DMS53 (cell line): Measurements from ENCODE around the gene CDH13.

Experiments
- DNase-seq: peaks from one replicate; lab custom pipeline; 2025; lab: John Stamatoyannopoulos, UW

The CDH13 gene

DNA sequence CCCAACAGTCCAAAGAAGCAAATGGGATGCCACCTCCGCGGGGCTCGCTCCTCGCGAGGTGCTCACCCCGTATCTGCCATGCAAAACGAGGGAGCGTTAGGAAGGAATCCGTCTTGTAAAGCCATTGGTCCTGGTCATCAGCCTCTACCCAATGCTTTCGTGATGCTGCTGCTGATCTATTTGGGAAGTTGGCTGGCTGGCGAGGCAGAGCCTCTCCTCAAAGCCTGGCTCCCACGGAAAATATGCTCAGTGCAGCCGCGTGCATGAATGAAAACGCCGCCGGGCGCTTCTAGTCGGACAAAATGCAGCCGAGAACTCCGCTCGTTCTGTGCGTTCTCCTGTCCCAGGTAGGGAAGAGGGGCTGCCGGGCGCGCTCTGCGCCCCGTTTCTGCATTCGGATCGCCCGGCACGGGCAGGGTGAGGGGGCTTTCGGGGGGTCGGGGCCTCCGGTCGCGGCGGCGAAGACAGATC is at the start of gene CDH13:
Gene CDH13 (plus strand): TSS at position 179 of the 471 bp plus-strand sequence.
- DNase-seq = peak; percentile 30

DNA sequence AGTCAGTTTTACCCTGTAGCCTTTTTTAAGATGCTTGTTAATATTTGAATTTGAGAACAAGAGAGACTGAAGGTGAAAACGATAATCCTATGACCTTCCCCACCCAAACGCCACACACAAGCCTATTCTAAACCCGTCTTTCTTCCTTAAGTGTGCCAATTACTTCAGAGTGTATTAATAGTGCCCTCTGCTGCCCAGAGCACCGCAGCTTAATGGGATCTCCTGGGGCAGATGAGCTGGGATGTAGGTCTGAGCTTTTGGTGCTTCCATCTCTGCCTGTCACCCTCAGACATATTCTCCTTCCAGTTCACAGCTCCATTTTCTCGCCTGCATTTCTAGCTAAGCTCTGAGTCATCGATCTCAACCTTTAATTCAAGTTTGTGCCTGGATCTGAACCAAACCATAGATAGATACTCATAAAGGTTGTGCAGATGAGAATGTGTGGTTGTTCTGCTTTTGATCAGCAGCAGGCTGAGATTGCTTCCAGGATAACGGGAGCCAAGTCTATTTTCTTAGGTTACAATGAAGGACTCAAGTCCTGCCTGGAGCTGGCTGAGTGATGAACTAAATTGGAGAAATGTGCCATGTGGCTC is 46.4 kb upstream of the CDH13 start:
- peak; percentile 71 for DNase-seq

DNA sequence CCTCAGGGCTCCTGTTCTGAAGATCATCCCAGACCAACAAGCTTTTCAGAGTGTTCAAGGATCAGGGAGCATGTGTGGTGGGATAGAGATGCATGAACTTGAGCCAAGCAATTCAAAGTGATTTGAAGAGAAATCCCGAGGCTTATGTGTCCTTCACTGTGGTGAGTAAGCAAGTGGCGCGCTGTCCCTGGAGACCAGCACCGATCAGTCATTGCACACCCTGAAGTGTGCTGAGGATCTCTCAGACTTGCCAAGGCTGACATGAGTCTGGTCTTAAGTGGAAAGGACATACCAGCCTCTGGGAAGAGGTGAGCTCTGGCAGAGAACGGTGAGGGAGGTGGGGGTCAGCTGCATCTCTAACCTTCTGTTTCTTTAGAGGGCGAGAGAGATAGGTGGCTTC is 43.8 kb upstream of the CDH13 start:
- no peak for DNase-seq

DNA sequence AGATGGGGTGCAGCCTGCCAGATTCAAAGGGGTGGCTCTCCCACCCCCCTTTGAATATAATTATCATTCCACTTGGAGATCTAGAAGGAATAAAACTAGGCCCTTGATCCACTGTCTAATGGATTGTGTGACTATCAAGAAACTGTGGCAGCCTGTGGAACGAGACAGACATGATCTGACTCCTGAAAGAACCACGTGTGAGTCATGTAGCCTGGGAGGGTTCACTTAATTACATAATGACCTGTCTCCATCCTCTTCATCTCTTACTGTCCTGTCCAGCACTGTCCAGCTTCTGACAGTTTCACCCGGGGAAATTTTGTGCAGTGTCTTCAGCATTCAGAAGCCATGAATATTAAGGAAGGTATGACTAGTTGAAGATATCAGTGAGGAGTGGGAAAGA is 43.3 kb upstream of the CDH13 start:
- DNase-seq = no peak

DNA sequence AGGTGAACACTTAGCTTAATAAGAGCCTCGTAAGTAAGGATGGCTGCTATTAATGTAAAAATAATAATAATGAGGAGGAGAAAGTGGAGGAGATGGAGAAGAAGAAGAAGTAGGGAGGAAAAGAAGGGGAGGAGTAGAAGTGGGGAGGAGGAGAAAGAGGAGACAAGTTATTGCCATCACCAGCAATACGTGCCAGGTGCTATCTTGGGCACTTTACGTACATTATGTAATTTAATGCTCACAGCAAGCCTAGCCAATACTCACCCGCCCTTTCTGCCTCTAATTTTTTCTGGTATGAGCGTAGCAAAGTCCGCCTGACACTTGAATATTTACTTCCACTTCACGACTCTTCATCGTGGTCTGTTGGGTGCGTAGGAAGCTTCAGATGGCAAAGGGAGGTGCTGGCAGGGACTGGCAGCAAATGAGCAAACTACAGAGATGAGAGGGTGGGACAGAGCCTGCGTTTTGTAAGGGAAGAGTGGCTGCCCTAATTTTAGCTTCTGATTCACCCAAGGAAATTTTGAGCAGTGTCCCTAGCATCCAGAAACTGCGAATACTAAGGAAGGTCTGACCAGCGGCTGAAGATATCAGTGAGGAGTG is 42.1 kb upstream of the CDH13 start:
- DNase-seq = no peak

DNA sequence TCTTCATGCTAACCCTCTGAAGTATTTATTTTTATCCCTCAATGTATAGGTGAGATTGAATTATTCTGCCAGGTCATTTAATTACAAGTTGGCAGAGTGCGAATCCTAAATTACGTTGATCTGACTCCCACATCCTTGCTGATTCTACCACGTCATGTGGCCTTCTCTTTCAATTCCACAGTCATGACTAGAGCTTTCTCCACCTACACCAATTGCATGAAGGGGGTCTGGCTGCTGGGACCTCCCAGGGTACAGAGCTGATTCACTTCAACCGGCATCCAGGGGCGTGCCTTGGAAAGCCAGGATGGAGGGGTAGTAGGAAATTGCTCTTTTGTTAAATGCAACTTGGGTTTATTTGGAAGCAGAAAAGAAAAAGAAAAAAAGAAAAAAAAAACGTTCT is 41.1 kb upstream of the CDH13 start:
- DNase-seq = no peak

DNA sequence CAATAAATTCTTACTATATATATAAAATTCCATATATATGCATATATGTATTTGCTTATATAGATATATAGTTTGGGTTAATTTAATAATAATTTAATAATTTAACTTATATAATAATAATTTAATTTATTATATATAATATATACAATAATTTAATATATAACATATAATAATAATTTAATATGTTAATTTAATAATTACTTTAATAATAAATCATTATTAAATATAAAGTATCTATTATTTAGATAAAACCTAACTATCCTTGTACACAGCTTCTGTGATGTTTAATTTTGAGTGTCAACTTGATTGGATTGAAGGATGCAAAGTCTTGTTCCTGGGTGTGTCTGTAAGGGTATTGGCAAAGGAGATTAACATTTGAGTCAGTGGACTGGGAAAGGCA is 40.6 kb upstream of the CDH13 start:
- no peak for DNase-seq

DNA sequence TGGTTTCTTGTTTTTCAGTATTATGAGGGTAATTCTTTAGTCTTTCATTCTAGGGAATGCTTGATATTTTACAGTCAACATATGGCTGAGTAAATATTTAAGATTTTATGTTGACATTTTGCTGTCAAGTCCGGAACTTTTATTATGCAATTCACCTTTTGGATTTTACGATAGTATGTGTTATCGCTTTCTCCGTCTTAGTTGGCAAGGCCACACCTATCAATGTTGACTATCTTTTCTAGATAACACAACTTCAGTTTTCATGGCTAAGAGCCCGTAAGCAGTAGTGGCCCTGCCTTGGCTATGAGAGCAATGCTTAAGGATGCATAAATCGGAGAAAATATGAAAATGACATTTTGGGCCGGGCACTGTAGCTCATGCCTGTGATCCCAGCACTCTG is 39.5 kb upstream of the CDH13 start:
- no peak for DNase-seq

DNA sequence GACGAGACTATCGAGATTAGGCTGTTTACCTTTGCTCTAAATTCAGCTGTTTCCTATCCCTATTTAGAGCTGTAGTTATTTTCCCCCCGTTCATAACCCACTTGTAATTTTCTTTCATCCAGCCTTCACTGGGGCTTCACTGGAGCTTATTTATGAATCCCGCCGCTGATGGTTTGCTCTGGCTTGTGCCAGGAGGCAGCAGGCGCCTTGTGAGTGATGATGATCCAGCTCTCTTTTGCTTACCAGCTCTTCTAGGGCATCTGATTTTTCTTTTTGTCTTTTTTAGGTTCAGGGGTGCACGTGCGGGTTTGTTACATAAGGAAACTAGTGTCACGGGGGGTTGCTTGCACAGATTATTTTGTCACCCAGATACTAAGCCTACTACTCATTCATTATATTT is 37.4 kb upstream of the CDH13 start:
- DNase-seq = no peak

DNA sequence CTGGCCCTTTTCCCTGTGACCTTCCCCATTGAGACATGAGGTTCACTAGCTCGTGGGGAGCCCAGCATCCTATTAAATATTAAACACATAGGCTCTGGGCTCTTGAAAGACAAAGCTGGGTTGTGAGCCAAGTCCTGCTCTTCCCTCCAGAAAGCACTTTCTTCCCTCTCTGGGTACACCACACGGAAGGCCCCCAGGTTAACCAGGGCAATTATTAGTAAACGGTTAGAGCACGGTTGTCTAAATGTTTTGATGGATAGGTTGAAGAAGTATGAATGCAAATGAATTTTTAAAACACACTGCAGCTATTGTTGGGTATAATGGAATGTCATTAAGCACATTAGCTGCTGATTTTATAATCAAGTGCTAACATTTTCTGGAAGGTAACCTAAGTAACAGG is 32.7 kb upstream of the CDH13 start:
- DNase-seq = no peak

DNA sequence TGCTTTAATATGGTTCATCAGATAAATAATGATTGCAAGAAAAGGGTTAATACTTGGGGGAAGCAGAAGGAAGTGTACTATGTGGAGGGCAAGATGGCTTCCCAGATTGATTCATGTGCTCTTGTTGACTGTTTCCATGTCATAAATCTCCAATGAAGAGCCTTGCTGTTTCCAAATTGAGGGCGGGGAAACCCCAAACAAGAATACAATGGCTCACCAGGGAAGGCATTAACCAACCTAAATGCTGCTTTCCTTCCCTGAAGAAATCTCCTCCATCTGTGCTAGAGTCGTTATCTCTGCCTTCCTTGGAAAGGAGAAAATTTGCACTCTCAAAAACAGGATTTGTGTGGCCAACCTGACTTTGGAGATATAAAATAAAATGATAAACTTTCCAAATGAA is 28.0 kb upstream of the CDH13 start:
- DNase-seq = no peak

DNA sequence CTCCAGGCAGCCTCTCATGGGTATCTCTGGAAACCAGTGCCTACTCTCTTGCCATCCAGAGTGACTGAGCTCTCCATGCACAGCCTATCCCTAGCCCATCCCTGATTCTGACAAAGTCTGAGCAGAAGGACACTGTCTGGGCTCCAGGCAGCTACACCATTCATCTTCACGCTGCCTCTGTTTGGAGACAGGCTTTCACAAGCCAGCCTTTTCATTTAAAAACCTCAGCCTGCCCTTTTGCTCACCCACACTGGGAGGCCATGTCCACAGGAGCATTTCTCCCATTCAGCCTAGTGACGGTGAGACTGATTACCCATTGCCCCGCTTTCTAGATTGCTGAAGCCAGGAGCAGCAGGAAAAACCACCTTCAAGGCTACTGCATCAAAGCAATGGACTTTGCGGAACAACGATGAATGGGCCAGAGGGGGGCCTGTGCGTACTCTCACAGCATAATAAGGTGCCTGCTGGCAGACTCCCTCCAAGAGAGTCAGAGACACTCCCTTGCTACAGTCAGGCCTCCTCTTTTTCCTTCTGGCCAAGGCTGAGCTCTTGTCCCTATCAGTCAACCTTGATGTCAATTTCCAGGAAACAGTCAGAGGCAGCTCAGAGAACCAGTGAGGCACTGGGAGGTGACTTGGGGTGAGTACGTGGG is 24.7 kb upstream of the CDH13 start:
- DNase-seq = no peak

DNA sequence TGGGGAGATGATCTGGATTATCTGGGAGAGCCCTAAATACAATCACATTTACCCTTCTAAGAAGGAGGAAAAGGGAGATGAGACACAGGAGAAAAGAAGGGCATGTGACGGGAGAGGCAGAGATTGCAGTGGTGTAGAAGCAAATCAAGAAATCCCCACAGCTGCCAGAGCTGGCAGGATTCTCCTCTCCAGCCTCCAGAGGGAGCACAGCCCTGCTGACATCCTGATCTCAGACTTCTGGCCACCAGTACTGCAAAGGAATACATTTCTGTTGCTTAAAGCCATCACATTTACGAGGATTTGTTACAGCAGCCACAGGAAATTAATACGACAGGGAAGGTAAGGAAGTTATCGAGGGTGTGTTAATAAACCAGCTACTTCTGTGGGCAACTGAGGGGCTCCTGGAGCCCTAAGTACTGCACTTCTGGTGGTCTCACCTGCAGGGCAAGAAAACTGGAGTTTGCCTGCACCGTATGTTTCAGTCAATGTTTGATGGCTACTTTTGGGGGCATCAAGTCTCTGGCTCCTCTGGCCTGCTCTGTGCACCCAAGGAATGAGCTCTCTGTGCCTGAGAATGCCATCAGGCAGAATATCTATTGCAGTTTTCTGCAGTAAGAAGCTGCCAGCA is 22.9 kb upstream of the CDH13 start:
- peak; percentile 65 for DNase-seq

DNA sequence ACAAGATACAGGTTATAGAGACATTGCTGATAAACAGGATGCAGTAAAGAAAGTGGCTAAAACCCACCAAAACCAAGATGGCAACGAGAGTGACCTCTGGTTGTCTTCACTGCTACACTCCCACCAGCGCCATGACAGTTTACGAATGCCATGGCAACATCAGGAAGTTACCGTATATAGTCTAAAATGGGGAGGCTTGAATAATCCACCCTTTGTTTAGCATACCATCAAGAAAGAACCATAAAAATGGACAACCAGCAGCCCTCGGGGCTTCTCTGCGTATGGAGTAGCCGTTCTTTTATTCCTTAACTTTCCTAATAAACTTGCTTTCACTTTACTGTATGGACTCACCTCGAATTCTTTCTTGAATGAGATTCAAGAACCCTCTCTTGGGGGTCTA is 21.7 kb upstream of the CDH13 start:
- no peak for DNase-seq

DNA sequence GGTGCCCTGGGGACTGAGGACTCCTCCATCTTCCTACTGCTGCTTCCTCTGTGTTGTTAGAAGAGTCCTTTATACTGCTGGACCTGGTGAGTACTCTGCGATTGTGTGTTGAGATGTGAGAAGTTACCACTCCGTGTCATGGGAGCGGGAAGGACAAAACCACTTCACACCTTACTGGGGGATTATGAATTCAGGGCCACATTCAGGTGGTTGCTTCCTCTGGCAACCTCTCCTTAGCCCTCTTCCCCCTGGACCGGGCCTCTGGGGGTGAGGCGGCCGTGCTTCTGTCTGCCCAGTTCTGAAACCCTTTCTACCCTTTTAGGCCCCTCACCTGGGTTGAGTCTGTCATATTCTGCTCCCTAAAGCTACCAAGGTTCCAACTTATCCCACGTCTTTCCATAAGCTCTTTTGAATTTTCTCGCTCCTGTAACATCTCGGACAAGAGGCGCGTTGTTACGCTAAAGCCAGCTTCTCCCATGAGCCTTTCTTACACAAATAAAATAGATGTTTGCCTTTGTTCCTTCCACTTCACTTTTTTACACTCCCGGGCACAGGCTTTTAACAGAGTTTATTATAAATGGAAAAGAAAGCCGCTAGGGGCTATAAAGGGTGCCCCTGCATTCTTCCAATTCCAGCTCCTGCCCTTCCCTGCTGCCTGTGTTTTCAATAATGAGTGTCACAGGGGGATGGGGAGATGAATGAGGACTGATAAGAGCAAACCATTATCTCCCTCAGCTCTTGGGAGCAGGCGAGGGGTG is 20.7 kb upstream of the CDH13 start:
- no peak for DNase-seq

DNA sequence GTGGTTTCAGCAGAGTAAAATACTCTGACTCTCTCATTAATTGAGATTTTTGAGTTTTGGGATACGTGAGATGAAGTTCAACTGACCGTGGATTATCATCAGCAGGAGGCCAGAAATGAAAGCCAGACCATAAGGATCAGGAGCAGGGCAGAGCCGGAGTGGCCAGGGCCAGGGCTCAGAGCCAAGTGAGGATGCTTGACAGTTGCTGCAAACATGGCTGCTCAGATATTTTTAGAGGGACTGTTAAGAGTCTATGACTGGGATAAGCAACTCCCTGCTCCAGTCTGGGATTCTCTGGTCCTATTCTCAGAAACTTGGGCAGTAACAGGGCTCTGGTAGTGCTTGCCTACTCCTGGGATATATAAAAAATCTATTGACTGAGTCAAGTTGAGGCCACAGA is 17.6 kb upstream of the CDH13 start:
- no peak for DNase-seq

DNA sequence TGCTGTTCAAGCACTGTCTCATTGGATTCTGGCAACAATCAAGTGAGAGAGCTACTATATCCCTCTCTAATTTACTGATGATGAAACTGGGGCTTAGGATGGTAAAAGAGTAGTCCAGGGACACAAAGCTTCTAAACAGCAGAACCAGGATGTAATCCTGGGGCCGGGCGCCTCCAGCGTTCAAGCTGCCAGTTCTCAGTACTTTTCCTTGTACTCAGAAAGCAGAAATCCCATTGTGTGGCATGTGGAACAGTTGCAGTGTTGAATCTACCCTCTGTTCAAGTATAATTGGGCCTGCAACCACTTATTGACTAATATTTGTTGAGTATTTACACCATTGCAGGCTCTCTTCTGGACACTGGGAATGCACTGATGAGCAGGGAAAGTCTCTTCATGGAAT is 14.5 kb upstream of the CDH13 start:
- no peak for DNase-seq

DNA sequence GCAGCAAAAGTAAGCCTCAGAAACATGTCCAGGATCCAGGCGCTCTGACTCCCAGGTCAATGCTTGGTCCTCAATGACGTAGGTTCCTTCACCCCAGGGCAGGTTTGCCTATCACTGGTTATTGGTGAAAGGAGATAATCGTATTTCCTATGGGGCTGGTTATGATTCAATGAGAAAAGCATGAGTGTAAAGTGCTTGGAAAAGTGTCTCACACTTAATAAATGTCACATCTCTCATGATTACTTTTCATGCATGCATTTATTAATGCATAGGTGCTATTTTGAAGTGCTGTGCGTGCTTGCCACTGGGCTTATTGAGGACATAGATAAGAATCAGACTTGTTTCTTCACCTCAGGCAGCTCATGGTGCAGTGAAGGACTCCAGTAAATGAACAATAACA is 10.4 kb upstream of the CDH13 start:
- DNase-seq = no peak

DNA sequence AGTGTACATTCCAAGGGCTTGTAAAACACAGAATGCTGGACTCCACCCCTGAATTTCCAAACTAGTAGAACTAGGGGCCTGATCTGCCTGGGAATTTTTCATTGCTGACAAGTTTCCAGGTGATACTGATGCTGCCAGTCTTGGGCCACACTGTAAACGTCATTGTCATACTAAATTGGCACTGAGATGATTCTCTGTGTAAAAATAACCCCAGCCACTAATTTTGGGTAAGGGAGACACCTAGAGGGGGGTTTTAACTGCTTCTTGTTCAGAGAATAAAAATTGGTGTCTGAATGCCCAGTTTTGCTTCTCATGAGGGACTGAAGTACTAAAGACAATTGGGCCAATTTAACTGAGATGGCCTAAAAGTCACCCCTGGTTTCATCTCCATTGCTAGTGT is 5.0 kb upstream of the CDH13 start:
- no peak for DNase-seq

DNA sequence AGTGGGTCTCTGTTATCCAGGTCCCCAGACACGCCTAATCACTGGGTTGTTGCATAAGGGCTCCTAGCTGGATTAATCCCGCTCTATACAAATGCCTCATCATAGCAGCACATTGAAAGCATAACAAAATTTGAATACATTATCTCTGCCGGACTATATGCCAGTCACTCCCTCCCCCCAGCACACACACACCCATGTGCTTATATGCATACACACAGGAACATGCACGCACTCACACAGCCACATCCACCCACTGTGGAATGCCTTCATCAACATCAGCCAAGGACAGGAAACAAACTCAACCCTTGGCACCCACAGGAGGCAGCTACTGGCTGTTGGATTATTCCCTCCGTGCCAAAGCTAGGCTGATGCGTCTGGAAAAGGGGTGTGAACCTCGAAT is 3.5 kb upstream of the CDH13 start:
- DNase-seq = no peak

DNA sequence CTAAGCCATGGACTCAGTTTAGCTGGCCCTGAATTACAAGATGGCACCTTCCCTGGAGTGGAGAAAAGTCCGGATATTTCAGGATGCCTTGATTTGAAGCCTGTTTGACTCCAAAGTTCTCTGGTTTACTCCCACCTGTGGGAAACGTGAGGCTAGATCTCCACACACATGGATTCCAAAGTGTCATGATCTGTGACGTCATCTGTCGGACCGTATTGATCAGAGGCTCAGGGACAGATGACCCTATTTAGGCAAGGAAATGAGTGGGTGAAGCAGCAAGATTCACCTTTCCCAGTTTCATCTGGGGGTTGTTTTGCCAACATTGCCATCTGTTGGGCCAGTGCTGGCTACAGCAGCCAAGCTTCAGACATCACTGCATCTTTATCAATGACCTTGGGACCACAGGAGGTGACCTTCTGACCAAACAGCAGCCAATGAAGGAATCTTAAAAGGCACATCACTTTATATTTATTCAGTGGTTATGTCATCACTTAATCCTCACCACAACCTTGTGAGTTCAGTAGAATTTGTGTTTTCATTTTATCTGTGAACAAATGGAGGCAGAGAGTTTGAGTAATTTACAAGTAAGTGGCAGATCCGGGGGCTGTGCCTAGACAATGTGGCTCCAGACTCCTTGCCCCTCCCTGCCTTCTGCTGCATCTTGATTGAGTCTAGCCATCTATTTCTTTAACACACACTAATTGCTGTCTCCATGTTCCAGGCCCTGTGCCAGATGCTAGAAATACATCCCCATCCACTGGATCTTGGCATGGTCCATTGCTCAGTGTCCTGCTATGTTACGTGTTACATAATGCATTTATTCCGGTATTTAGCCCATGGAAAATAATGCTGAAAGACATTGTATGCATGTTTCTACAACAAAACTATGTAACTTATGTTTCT is 1.5 kb upstream of the CDH13 start:
- no peak for DNase-seq

DNA sequence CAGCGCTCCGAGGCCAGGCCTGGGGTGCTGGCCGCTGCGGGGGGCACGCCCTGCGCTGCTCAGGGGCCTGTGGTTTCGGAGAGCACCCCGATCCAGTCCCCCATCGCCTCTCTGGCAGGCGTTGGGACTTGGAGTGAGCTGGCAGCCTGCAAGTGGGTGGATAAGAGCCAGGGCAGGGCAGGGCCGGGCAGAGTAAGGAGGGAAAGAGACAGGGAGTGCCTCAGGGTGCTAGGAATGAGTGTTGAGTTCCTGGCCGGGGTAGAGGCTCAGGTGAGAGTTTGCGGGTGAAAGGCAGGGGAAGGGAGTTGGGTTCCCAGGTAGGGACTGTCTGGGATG is 1.3 kb downstream of the CDH13 start:
- no peak for DNase-seq
